ENCODE measurements around the gene ATP1A1. TPM values are rescaled to one million over a fixed set of nuclear protein-coding genes. Genes with fewer than 3 reads are reported as not detected.

The ATP1A1 gene
- total and polyA plus RNA-seq, 9 of the 15 experiments (the other 6 are each of a cell fraction or from before 2014, with no cell fraction given): 99.3 to 513 (median 234) TPM

GRCh38 chr1:116377541-116378529 is 4.8 kb downstream of the ATP1A1 start (continued):
- TF ChIP-seq, protein P1, sequence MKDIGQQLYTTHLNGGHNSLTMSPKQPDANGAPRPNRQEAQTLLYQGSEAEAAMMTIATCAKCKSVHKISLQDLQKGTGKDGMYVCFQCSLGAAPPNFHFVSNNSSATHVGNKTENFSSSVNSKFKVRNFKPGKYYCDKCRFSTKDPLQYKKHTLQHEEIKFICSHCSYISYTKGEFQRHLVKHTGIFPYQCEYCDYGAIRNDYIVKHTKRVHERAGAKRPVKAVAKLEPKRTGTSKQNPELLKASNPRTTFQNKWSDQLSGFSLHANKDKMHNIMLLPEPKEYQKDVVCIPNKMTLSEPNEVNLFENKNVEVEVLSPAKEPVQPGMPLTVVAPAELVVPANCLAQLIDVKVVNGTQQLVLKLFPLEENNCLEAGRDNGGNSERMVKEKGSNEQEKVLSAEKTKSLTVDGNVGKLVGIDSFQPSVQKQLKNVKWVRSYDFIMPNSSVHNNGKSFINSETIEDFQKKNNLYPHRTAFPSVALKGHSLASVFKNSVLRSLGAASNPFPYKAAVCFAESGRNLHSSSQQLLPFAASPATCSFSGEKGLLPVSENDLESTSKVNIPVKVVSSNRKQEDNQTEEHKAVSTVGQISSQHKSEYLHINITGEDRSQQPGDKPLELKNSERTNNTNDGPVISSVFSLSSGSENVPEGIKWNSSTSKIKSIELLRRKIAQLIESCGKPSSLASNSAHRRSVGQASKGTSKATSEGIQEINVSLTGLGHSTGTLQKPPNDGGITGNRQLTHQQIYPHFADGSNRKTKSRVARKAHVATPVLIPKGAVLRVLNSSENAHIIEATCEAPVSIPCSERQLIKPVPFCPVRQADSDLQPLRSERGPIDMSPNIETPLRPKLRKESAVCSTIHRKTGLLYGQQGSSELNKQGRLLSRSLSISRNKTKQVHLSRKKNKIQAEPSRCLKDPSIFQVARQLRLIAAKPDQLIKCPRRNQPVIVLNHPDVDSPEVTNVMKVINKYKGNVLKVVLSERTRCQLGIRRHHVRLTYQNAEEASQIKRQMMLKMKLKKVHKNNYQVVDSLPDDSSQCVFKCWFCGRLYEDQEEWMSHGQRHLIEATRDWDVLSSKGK (CRISPR knock-in tag; IDR thresholded peaks at IDR 0.05): no peak
- TF ChIP-seq MEIS2 (IDR thresholded peaks at IDR 0.05; ENCODE audit: partially characterized antibody) (peak; percentile 19), BACH1 (tag; IDR thresholded peaks at IDR 0.05) (no peak), ARID2 (IDR thresholded peaks at IDR 0.05) (no peak), JUND (IDR thresholded peaks at IDR 0.05; ENCODE audit: borderline replicate concordance, low read depth, low read length) (peak; percentile 86), JUND (tag; IDR thresholded peaks at IDR 0.05; ENCODE audit: borderline replicate concordance, low read depth, low read length) (peak; percentile 82; the same call in 2 of the 3 replicates), MAFK (IDR thresholded peaks at IDR 0.05; ENCODE audit: low read length) (no peak), ZNF778 (CRISPR knock-in tag; IDR thresholded peaks at IDR 0.05) (no peak), SMARCE1 (IDR thresholded peaks at IDR 0.05) (peak; percentile 45; the same call in 1 of the 2 replicates), ZNF140 (CRISPR knock-in tag; IDR thresholded peaks at IDR 0.05) (no peak), SP2 (IDR thresholded peaks at IDR 0.05; ENCODE audit: extremely low read depth, low read depth, low read length, poor library complexity, severe bottlenecking) (no peak), ZNF444 (CRISPR knock-in tag; IDR thresholded peaks at IDR 0.05) (no peak)
- TF ChIP-seq, protein P2, sequence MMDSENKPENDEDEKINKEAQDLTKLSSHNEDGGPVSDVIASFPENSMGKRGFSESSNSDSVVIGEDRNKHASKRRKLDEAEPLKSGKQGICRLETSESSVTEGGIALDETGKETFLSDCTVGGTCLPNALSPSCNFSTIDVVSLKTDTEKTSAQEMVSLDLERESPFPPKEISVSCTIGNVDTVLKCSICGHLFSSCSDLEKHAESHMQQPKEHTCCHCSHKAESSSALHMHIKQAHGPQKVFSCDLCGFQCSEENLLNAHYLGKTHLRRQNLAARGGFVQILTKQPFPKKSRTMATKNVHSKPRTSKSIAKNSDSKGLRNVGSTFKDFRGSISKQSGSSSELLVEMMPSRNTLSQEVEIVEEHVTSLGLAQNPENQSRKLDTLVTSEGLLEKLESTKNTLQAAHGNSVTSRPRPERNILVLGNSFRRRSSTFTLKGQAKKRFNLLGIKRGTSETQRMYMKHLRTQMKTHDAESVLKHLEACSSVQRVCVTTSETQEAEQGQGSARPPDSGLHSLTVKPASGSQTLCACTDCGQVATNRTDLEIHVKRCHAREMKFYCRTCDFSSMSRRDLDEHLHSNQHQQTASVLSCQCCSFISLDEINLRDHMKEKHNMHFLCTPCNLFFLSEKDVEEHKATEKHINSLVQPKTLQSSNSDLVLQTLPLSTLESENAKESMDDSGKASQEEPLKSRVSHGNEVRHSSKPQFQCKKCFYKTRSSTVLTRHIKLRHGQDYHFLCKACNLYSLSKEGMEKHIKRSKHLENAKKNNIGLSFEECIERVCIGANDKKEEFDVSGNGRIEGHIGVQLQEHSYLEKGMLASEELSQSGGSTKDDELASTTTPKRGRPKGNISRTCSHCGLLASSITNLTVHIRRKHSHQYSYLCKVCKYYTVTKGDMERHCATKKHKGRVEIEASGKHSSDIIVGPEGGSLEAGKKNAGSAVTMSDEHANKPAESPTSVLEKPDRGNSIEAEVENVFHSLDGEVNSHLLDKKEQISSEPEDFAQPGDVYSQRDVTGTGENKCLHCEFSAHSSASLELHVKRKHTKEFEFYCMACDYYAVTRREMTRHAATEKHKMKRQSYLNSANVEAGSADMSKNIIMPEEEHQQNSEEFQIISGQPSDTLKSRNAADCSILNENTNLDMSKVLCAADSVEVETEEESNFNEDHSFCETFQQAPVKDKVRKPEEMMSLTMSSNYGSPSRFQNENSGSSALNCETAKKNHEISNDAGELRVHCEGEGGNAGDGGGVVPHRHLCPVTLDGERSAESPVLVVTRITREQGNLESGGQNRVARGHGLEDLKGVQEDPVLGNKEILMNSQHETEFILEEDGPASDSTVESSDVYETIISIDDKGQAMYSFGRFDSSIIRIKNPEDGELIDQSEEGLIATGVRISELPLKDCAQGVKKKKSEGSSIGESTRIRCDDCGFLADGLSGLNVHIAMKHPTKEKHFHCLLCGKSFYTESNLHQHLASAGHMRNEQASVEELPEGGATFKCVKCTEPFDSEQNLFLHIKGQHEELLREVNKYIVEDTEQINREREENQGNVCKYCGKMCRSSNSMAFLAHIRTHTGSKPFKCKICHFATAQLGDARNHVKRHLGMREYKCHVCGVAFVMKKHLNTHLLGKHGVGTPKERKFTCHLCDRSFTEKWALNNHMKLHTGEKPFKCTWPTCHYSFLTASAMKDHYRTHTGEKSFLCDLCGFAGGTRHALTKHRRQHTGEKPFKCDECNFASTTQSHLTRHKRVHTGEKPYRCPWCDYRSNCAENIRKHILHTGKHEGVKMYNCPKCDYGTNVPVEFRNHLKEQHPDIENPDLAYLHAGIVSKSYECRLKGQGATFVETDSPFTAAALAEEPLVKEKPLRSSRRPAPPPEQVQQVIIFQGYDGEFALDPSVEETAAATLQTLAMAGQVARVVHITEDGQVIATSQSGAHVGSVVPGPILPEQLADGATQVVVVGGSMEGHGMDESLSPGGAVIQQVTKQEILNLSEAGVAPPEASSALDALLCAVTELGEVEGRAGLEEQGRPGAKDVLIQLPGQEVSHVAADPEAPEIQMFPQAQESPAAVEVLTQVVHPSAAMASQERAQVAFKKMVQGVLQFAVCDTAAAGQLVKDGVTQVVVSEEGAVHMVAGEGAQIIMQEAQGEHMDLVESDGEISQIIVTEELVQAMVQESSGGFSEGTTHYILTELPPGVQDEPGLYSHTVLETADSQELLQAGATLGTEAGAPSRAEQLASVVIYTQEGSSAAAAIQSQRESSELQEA (IDR thresholded peaks at IDR 0.05; ENCODE audit: low read depth): no peak
- TF ChIP-seq, protein P3, sequence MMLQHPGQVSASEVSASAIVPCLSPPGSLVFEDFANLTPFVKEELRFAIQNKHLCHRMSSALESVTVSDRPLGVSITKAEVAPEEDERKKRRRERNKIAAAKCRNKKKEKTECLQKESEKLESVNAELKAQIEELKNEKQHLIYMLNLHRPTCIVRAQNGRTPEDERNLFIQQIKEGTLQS (IDR thresholded peaks at IDR 0.05): peak; percentile 89
- TF ChIP-seq, protein P3 (CRISPR knock-in tag; conservative IDR thresholded peaks at IDR 0.05): no peak; the same call in 1 of the 2 replicates
